Keratinocyte (primary cell): ENCODE data around the gene SCGB1D1. TPM values are rescaled to one million over a fixed set of nuclear protein-coding genes. Genes with fewer than 3 reads are reported as not detected.

Experiments used
- DNase-seq: peaks from one replicate; pipeline ENCODE4 v3.0.0-alpha.2; 2011; ENCODE audit warnings: low read depth, missing footprints, low spot score
- FAIRE-seq: peaks from 2 replicates; lab custom pipeline; 2011; peaks lifted over from hg19 to GRCh38; lab: Jason Lieb, UNC
- H2AFZ ChIP-seq: 2 replicates; pipeline ENCODE4 v1.6.0; 2012; ENCODE audit warnings: low read length, control low read depth, inconsistent platforms; ENCODE audit not compliant: control insufficient read depth
- H3K27ac ChIP-seq: 2 replicates; pipeline ENCODE4 v1.5.1; 2011; ENCODE audit warnings: low read length; ENCODE audit not compliant: control insufficient read depth, insufficient read depth
- H3K27me3 ChIP-seq: 3 replicates; pipeline ENCODE4 v1.6.0; 2011; ENCODE audit warnings: low read length; ENCODE audit not compliant: control insufficient read depth, insufficient read depth; ENCODE audit errors: extremely low read depth
- H3K36me3 ChIP-seq, 2 experiments: 2 replicates in 1 of 2; 3 replicates in 1 of 2; pipeline ENCODE4 v1.5.1; 2011; ENCODE audit warnings: low read length in 2 of 2, mild to moderate bottlenecking in 1 of 2; ENCODE audit not compliant: control insufficient read depth in 2 of 2, insufficient read depth in 2 of 2; ENCODE audit errors: extremely low read depth in 1 of 2
- H3K4me1 ChIP-seq: 3 replicates; pipeline ENCODE4 v1.5.1; 2011; ENCODE audit warnings: low read length; ENCODE audit not compliant: control insufficient read depth, insufficient read depth; ENCODE audit errors: extremely low read depth
- H3K4me2 ChIP-seq: 3 replicates; pipeline ENCODE4 v1.6.0; 2011; ENCODE audit warnings: low read depth, low read length; ENCODE audit not compliant: control insufficient read depth, insufficient read depth; ENCODE audit errors: extremely low read depth
- H3K4me3 ChIP-seq, 3 experiments: fragments of 200-600 bp in 1 of 3; sonication (generic) in 1 of 3; 2 replicates in 2 of 3; 3 replicates in 1 of 3; pipeline ENCODE4 v1.5.1; 2011 to 2016; ENCODE audit warnings: low read length in 3 of 3, mild to moderate bottlenecking in 3 of 3, control low read depth in 2 of 3, inconsistent platforms in 1 of 3, low read depth in 1 of 3, mixed read lengths in 1 of 3, mixed run types in 1 of 3, moderate library complexity in 1 of 3; ENCODE audit not compliant: control insufficient read depth in 2 of 3, insufficient read depth in 2 of 3; ENCODE audit errors: extremely low read depth in 1 of 3
- H3K79me2 ChIP-seq: 2 replicates; pipeline ENCODE4 v1.6.0; 2012; ENCODE audit warnings: low read length; ENCODE audit not compliant: control insufficient read depth, insufficient read depth
- H3K9ac ChIP-seq: 3 replicates; pipeline ENCODE4 v1.6.0; 2011; ENCODE audit warnings: low read length; ENCODE audit not compliant: control insufficient read depth, insufficient read depth; ENCODE audit errors: extremely low read depth
- H3K9me1 ChIP-seq: 3 replicates; pipeline ENCODE4 v1.6.0; 2011; ENCODE audit warnings: low read length; ENCODE audit not compliant: control insufficient read depth, insufficient read depth; ENCODE audit errors: extremely low read depth
- H3K9me3 ChIP-seq: 2 replicates; pipeline ENCODE4 v1.5.1; 2012; ENCODE audit warnings: low read depth, low read length; ENCODE audit not compliant: control insufficient read depth
- H4K20me1 ChIP-seq: 3 replicates; pipeline ENCODE4 v1.6.0; 2011; ENCODE audit warnings: low read length; ENCODE audit not compliant: control insufficient read depth, insufficient read depth; ENCODE audit errors: extremely low read depth
- CTCF ChIP-seq, 3 experiments: IDR thresholded peaks in 1 of 3; conservative IDR thresholded peaks in 1 of 3; optimal IDR thresholded peaks in 1 of 3; 2 replicates in 2 of 3; 3 replicates in 1 of 3; pipeline versions ENCODE3 to v1.5.1; 2011; ENCODE audit warnings: low read length in 3 of 3, mild to moderate bottlenecking in 3 of 3, moderate library complexity in 2 of 3, control low read depth in 1 of 3, inconsistent platforms in 1 of 3; ENCODE audit not compliant: insufficient read depth in 2 of 3; ENCODE audit errors: extremely low read depth in 1 of 3
- EZH2 ChIP-seq: IDR thresholded peaks from one replicate; pipeline ENCODE4 v1.6.1; 2012; ENCODE audit warnings: inconsistent platforms, mild to moderate bottlenecking, low read length, moderate library complexity
- dilution Hi-C: fragments of 300-500 bp; cut with MboI; formaldehyde crosslinking; loops from one replicate; pipeline ENCODE4 v1.7.0; 2020; ENCODE audit warnings: low sequenced_read_pairs; ENCODE audit not compliant: extremely low pct_ligation_motif_present
- polyA plus RNA-seq, 5 experiments: library from polyadenylated mRNA; depleted of rRNA in 3 of 5; stranded (reverse) in 3 of 5; stranded (forward) in 1 of 5; unstranded in 1 of 5; fragments of >200 nt; gene quantifications; 1 replicate in 1 of 5; 2 replicates in 3 of 5; 3 replicates in 1 of 5; pipeline versions ENCODE4 v1.2.1 to v1.2.3, GENCODE V29; 2011 to 2012; ENCODE audit warnings: missing spikeins in 2 of 5, low read depth in 1 of 5, low replicate concordance in 1 of 5

SCGB1D1 gene
- polyA plus RNA-seq, 1 donor (not counting 4 experiments of a cell fraction or from before 2014, with no cell fraction given) = not detected

DNA sequence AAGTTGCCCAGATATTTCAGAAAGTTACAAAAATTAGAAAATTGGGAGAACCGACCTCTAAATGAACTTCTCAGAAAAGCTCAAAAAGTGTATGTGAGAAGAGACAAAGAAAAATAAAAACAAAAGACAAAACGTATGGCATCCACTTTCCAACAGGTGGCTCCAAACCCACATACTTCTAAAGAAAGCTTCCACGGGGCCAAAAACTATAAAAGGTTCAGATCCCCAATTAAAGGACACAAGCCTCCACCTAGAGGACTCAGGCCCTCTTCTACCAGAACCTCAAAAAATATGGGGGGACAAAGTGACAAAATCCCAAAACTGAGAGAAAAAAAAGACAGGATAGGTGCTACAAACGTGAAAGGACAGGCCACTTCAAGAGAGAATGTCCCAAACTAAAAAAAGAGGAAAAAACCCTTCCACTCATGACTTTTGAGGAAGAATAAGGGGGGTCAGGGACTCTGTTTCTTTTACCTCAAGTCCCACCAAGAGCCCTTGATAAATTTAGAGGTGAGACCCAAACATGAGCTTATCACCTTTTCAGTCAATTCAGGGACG is 27.3 kb downstream of the SCGB1D1 start:
- Histone ChIP-seq H3K4me3 (no peak overlapping the region), H3K27ac (no peak overlapping the region), H2AFZ (no peak overlapping the region), H4K20me1 (no peaks in the 10 kb centered on the region), H3K4me1 (no peaks in the 10 kb centered on the region), H3K27me3 (no peaks in the 10 kb centered on the region), H3K79me2 (no peaks in the 10 kb centered on the region), H3K9me1 (no peaks in the 10 kb centered on the region), H3K9me3 (no peaks in the 10 kb centered on the region), H3K9ac (no peak overlapping the region), H3K36me3 (no peaks in the 10 kb centered on the region), H3K4me2 (no peak overlapping the region)
- DNase-seq (no peak), FAIRE-seq (no peak)
- dilution Hi-C loops = no loop called here
- TF ChIP-seq EZH2 (no peak), CTCF (optimal IDR thresholded peaks at IDR 0.05 in 1 of 3, IDR thresholded peaks at IDR 0.05 in 1 of 3, conservative IDR thresholded peaks at IDR 0.05 in 1 of 3; ENCODE audit: extremely low read depth in 1 of 3, insufficient read depth in 2 of 3, low read length in 3 of 3) (peak in 2 of 3 experiments; percentile 39 to 63)

DNA sequence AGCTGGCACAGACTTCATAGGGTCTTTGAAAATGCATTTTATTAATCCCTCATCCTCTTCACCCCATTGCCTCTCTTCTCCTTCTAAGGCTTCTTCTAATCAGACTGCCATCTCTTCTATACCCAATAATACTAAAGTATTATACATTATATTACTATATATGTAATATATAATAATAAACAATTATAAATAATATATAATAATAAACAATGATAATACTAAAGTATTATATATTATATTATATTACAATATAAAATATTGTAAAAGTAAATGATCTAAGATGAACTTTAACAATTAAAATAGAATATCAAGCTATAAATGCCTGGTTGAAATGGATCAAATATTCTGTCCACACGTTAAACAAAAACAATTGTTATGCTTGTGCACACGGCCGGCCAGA is 31.5 kb downstream of the SCGB1D1 start:
- no peak overlapping the region for H3K9ac ChIP-seq
- no peaks in the 10 kb centered on the region for H3K4me1 ChIP-seq
- DNase-seq (no peak), FAIRE-seq (no peak)
- TF ChIP-seq CTCF (optimal IDR thresholded peaks at IDR 0.05 in 1 of 3, IDR thresholded peaks at IDR 0.05 in 1 of 3, conservative IDR thresholded peaks at IDR 0.05 in 1 of 3; ENCODE audit: extremely low read depth in 1 of 3, insufficient read depth in 2 of 3, low read length in 3 of 3) = no peak
- no peak for TF ChIP-seq EZH2
- H3K4me3 ChIP-seq = no peak overlapping the region
- no peaks in the 10 kb centered on the region for H3K36me3 ChIP-seq
- peaks cover 7% of the 10 kb centered on the region for H3K9me3 ChIP-seq
- H3K27ac ChIP-seq = no peak overlapping the region
- no peak overlapping the region for H3K4me2 ChIP-seq
- no peaks in the 10 kb centered on the region for H3K79me2 ChIP-seq
- H3K9me1 ChIP-seq = no peaks in the 10 kb centered on the region
- H2AFZ ChIP-seq = no peak overlapping the region
- no peaks in the 10 kb centered on the region for H4K20me1 ChIP-seq
- H3K27me3 ChIP-seq = no peaks in the 10 kb centered on the region
- dilution Hi-C loops = no loop called here
